PC-9 (cell line): ENCODE data around the gene SRMS. TPM values are rescaled to one million over a fixed set of nuclear protein-coding genes. Genes with fewer than 3 reads are reported as not detected.

ENCODE experiments used
- BruUV-seq: library from RNA; stranded (reverse); fragments of 400-500 nt; replicated peaks from 2 replicates; lab custom pipeline; 2021; lab: Mats Ljungman, UMichigan
- CTCF ChIA-PET: fragments of 300-600 bp; sonication (Branson Sonifier 250); formaldehyde crosslinking; loops from one replicate; lab custom pipeline; 2022; ENCODE audit warnings: antibody characterized with exemption; lab: Charles Lee
- POLR2A ChIA-PET: fragments of 300-600 bp; sonication (Branson Sonifier 250); formaldehyde crosslinking; loops from one replicate; lab custom pipeline; 2022; ENCODE audit warnings: antibody characterized with exemption; ENCODE audit not compliant: unreplicated experiment; lab: Charles Lee
- DNase-seq, 2 experiments: peaks; one replicate each; pipeline versions ENCODE4 v3.0.0 to v3.0.0-alpha.2; 2015 to 2022; ENCODE audit warnings: mixed read lengths in 1 of 2
- H2AFZ ChIP-seq: fragments of 200-600 bp; sonication (generic); 2 replicates; pipeline ENCODE4 v1.8.1; 2017; ENCODE audit warnings: antibody characterized with exemption
- H3F3A ChIP-seq: fragments of 200-600 bp; sonication (generic); 2 replicates; pipeline ENCODE4 v1.8.1; 2017; ENCODE audit warnings: antibody characterized with exemption, mild to moderate bottlenecking, low read depth; ENCODE audit not compliant: insufficient read depth
- H3K27ac ChIP-seq: fragments of 200-600 bp; sonication (generic); 2 replicates; pipeline ENCODE4 v1.6.1; 2016; ENCODE audit warnings: mixed run types
- H3K27me3 ChIP-seq: fragments of 200-600 bp; sonication (generic); 2 replicates; pipeline ENCODE4 v1.6.1; 2016; ENCODE audit warnings: low read depth, mixed run types; ENCODE audit not compliant: insufficient read depth
- H3K36me3 ChIP-seq: fragments of 200-600 bp; sonication (generic); 2 replicates; pipeline ENCODE4 v1.6.1; 2016; ENCODE audit warnings: low read depth, mixed run types
- H3K4me1 ChIP-seq: fragments of 200-600 bp; sonication (generic); replicated peaks from 2 replicates; pipeline ENCODE4 v1.6.1; 2016; ENCODE audit warnings: mixed run types; ENCODE audit not compliant: insufficient read depth
- H3K4me2 ChIP-seq: fragments of 200-600 bp; sonication (generic); 2 replicates; pipeline ENCODE4 v1.6.1; 2017; ENCODE audit warnings: mixed run types
- H3K4me3 ChIP-seq: fragments of 200-600 bp; sonication (generic); 2 replicates; pipeline ENCODE4 v1.6.1; 2016; ENCODE audit warnings: mixed run types
- H3K79me2 ChIP-seq: fragments of 200-600 bp; sonication (generic); 2 replicates; pipeline ENCODE4 v1.6.1; 2017; ENCODE audit warnings: low read depth, mixed run types
- H3K9me2 ChIP-seq: fragments of 200-600 bp; sonication (generic); 2 replicates; pipeline ENCODE4 v1.8.1; 2017; ENCODE audit warnings: mild to moderate bottlenecking; ENCODE audit not compliant: insufficient read depth
- H3K9me3 ChIP-seq: fragments of 200-600 bp; sonication (generic); 2 replicates; pipeline ENCODE4 v1.8.1; 2016; ENCODE audit warnings: low read depth; ENCODE audit not compliant: insufficient read depth
- H4K20me1 ChIP-seq: fragments of 200-600 bp; sonication (generic); 2 replicates; pipeline ENCODE4 v1.8.1; 2017; ENCODE audit not compliant: insufficient read depth
- EZH2 ChIP-seq: fragments of 200-600 bp; sonication (generic); IDR thresholded peaks from 2 replicates; pipeline ENCODE4 v1.8.0; 2017; ENCODE audit warnings: antibody characterized with exemption, low read depth
- intact Hi-C: fragments of 100-400 bp; cut with micrococcal nuclease; formaldehyde crosslinking; loops from one replicate; pipeline ENCODE4 v1.10.0; 2022; ENCODE audit not compliant: unreplicated experiment
- total RNA-seq: library from RNA; stranded (reverse); gene quantifications from 2 replicates; pipeline ENCODE4 v1.2.3, GENCODE V29; 2021
- TF ChIP-seq, protein P1 (sequence below): fragments of 200-600 bp; sonication (generic); conservative IDR thresholded peaks from 2 replicates; pipeline ENCODE4 v1.6.1; 2017; ENCODE audit warnings: mixed run types, antibody characterized with exemption, mild to moderate bottlenecking, moderate library complexity

The SRMS gene
- total RNA-seq, 1 experiment from 2014 or later = 1.2 TPM

DNA sequence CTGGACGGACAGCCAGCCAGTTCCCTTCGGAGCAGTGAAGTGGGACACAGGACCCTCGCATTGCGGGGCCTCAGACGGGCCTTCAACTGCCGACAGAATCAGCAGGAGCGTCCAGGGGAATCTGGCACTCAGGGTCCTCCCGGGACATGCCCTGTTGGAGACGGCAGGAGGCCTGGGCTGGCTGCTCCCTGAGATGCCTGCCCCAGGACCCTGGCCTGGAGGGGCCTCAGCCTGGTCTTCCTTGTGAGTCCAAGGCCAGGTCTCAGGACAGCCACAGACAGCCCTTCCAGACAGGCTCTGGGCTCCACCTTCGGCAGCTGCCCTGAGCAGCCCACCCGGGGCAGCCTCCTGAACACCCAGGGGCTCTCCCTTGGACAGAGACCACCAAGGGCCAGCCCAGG lies 41.1 kb upstream of the SRMS start:
- no peak for DNase-seq
- H3F3A ChIP-seq = peaks cover 15% of the 10 kb centered on the region; the same call in 1 of the 2 replicates
- no peak overlapping the region for H3K4me3 ChIP-seq
- no peaks in the 10 kb centered on the region for H3K4me1 ChIP-seq
- intact Hi-C loops = loop anchor here (10.0 kb wide), 1 partner anchor 96 kb away; no protein-coding TSS in a partner anchor
- H3K27ac ChIP-seq = no peak overlapping the region
- H3K27me3 ChIP-seq = no peaks in the 10 kb centered on the region
- no peak for TF ChIP-seq EZH2
- TF ChIP-seq, protein P1, sequence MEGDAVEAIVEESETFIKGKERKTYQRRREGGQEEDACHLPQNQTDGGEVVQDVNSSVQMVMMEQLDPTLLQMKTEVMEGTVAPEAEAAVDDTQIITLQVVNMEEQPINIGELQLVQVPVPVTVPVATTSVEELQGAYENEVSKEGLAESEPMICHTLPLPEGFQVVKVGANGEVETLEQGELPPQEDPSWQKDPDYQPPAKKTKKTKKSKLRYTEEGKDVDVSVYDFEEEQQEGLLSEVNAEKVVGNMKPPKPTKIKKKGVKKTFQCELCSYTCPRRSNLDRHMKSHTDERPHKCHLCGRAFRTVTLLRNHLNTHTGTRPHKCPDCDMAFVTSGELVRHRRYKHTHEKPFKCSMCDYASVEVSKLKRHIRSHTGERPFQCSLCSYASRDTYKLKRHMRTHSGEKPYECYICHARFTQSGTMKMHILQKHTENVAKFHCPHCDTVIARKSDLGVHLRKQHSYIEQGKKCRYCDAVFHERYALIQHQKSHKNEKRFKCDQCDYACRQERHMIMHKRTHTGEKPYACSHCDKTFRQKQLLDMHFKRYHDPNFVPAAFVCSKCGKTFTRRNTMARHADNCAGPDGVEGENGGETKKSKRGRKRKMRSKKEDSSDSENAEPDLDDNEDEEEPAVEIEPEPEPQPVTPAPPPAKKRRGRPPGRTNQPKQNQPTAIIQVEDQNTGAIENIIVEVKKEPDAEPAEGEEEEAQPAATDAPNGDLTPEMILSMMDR = no peak
- ChIA-PET POLR2A (no interaction called here), CTCF (no interaction called here)
- H3K9me2 ChIP-seq = no peaks in the 10 kb centered on the region
- BruUV-seq = no TSS peak
- no peak overlapping the region for H2AFZ ChIP-seq
- no peaks in the 10 kb centered on the region; the same call in 1 of the 2 replicates for H4K20me1 ChIP-seq
- H3K36me3 ChIP-seq = no peaks in the 10 kb centered on the region
- no peaks in the 10 kb centered on the region for H3K79me2 ChIP-seq
- H3K9me3 ChIP-seq = no peaks in the 10 kb centered on the region
- no peak overlapping the region for H3K4me2 ChIP-seq

DNA sequence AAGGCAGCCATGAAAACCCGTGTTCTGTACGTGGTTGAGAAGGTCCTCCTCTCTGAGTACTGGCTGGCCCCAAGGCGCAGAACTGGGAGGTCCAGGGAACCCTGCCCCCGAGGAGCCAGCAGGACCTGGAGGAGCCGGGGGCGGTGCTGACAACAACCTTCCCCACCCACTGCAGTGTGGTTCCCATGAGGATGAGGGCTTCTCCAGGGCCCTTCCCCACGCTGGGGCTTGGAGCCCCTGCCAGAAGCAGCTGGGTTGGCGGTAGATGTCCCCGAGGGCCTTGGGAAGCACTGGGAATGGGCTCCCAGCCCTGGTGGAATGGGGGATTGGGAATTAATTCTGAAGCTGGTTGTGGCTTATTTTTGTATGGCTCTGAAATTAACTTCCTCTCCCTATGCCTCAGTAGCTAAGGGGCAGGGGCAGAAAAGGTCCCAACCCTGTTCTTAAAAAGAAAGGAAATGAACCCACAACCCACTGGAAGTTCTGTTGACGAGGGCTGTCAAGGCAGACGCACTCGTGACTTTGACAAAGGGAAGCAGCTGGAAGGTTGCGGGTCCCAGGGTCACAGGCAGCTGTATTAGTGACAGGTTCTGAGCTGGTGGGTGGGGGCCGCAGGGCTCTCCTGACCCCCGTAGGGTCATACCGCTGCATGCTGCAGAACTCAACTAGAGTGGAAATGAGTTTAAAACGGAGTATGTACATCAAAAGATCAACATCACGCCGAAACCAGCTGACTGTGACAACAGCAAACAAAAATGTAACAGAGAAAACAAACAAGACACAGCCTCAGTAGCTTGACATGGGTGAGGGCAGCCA lies 40.4 kb upstream of the SRMS start:
- Histone ChIP-seq H3K4me2 (no peak overlapping the region), H4K20me1 (no peaks in the 10 kb centered on the region; the same call in 1 of the 2 replicates), H3K9me3 (no peaks in the 10 kb centered on the region), H3K27me3 (no peaks in the 10 kb centered on the region), H3K27ac (no peak overlapping the region), H3K36me3 (no peaks in the 10 kb centered on the region), H3K9me2 (no peaks in the 10 kb centered on the region), H3K79me2 (no peaks in the 10 kb centered on the region), H3F3A (peaks cover 15% of the 10 kb centered on the region; the same call in 1 of the 2 replicates), H3K4me1 (no peaks in the 10 kb centered on the region), H3K4me3 (no peak overlapping the region), H2AFZ (no peak overlapping the region)
- intact Hi-C loops = loop anchor here (10.0 kb wide), 1 partner anchor 97 kb away; no protein-coding TSS in a partner anchor
- TF ChIP-seq EZH2 = no peak
- TF ChIP-seq, protein P1 = no peak
- ChIA-PET POLR2A (no interaction called here), CTCF (interaction anchor here (0.7 kb wide), 1 partner anchor 367 kb away, joined by 3 read pairs; no protein-coding TSS in a partner anchor)
- DNase-seq = no peak
- no TSS peak for BruUV-seq

DNA sequence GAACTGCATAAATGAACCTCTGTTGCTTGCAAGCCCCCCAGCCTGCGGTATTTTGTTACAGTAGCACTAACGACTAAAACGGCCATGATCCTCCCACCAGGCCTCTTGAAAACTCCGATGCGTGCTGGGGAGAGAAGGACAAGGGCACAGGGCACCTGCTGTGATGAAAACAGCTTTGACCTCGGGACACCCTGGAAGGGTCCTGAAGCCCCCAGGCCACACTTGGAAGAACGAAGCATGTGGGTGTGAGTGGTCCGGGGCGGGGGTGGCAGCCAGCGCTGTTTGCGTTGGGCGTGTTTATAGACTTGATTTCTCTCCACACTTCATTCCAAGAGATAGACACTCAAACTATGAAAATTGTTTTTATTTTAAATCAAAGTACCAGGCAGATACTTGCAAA lies 39.7 kb upstream of the SRMS start:
- Histone ChIP-seq H3K27ac (no peak overlapping the region), H3K9me3 (no peaks in the 10 kb centered on the region), H3K27me3 (no peaks in the 10 kb centered on the region), H3K4me2 (no peak overlapping the region), H3K36me3 (no peaks in the 10 kb centered on the region), H3K79me2 (no peaks in the 10 kb centered on the region), H4K20me1 (no peaks in the 10 kb centered on the region; the same call in 1 of the 2 replicates), H3K4me3 (no peak overlapping the region), H3K9me2 (no peaks in the 10 kb centered on the region), H3F3A (peaks cover 15% of the 10 kb centered on the region; the same call in 1 of the 2 replicates), H2AFZ (no peak overlapping the region), H3K4me1 (no peaks in the 10 kb centered on the region)
- ChIA-PET POLR2A (no interaction called here), CTCF (no interaction called here)
- no peak for DNase-seq
- BruUV-seq = no TSS peak
- TF ChIP-seq EZH2 = no peak
- TF ChIP-seq, protein P1 = no peak
- intact Hi-C loops = loop anchor here (10.0 kb wide), 1 partner anchor 98 kb away; no protein-coding TSS in a partner anchor
